Uterus (tissue), 4 donors: Measurements from ENCODE around the gene ZNF84. TPM values are rescaled to one million over a fixed set of nuclear protein-coding genes. Genes with fewer than 3 reads are reported as not detected.

Experiments
- DNase-seq, 2 donors: peaks; one replicate each; pipeline ENCODE4 v3.0.0-alpha.2; 2019 to 2020
- H3K27ac ChIP-seq, 2 donors: fragments of 200-600 bp; sonication (generic); 1 replicate in 1 of 2; 2 replicates in 1 of 2; pipeline ENCODE4 v1.5.1; 2016 to 2018
- H3K27me3 ChIP-seq, 2 donors: fragments of 200-600 bp; sonication (generic); one replicate each; pipeline ENCODE4 v1.5.1; 2018 to 2019; ENCODE audit warnings: control low read depth in 1 of 2
- H3K36me3 ChIP-seq, 2 donors: fragments of 200-600 bp; sonication (generic); one replicate each; pipeline ENCODE4 v1.5.1; 2019; ENCODE audit warnings: control low read depth in 1 of 2
- H3K4me1 ChIP-seq, 2 donors: fragments of 200-600 bp; sonication (generic); one replicate each; pipeline ENCODE4 v1.5.1; 2018 to 2019; ENCODE audit warnings: control low read depth in 1 of 2
- H3K4me3 ChIP-seq, 2 donors: fragments of 200-600 bp; sonication (generic); 1 replicate in 1 of 2; 2 replicates in 1 of 2; pipeline ENCODE4 v1.5.1; 2018 to 2019; ENCODE audit warnings: mild to moderate bottlenecking in 1 of 2
- H3K9me3 ChIP-seq, 2 donors: fragments of 200-600 bp; sonication (generic); one replicate each; pipeline ENCODE4 v1.5.1; 2019; ENCODE audit warnings: control low read depth in 1 of 2
- CTCF ChIP-seq, 4 experiments: fragments of 200-600 bp in 2 of 4; fragments of 450-650 bp in 2 of 4; sonication (generic) in 2 of 4; IDR thresholded peaks; one replicate each; pipeline ENCODE4 v1.5.1; 2016 to 2019; ENCODE audit warnings: antibody characterized with exemption in 4 of 4, mild to moderate bottlenecking in 2 of 4, moderate library complexity in 1 of 4
- POLR2A ChIP-seq, 2 donors: fragments of 450-650 bp; IDR thresholded peaks; one replicate each; pipeline ENCODE4 v1.6.1; 2016; ENCODE audit warnings: antibody characterized with exemption in 2 of 2, mild to moderate bottlenecking in 1 of 2, moderate library complexity in 1 of 2
- intact Hi-C: fragments of 100-400 bp; cut with DNase I; formaldehyde crosslinking; loops from one replicate; pipeline ENCODE4 v1.15.1; 2023; ENCODE audit warnings: low total_unique reads
- total RNA-seq, 4 donors: library from RNA; depleted of rRNA in 3 of 4; stranded (reverse); fragments of >200 nt in 3 of 4; gene quantifications; one replicate each; pipeline versions ENCODE4 v1.1.0 to v1.2.4, GENCODE V29; 2014 to 2023
- donor health status: DM: yes; HTN: yes; CAD: no.

Gene ZNF84
- total RNA-seq: 100 to 1,000 TPM in 1 of 4 donors, 10 to 100 TPM in 3; 29.7 to 452 (median 75.6) TPM

GRCh38 chr12:133037207-133038005, at the start of gene ZNF84:
TSS of gene ZNF84 (plus strand) at chr12:133037509. CDS start at chr12:133041468, 3,959 bp downstream.
- intact Hi-C loops: loop anchor here (5.0 to 10.0 kb wide), 2 partner anchors 45 to 53 kb away; partner anchors contain the start of genes ZNF140 and ZNF26
- peaks cover 0 to 4% of the 10 kb centered on the region in 2 donors for H3K4me1 ChIP-seq
- no peaks in the 10 kb centered on the region for H3K36me3 ChIP-seq
- peak within 1 kb of the TSS; percentile 75 to 95 for H3K27ac ChIP-seq
- H3K27me3 ChIP-seq: no peaks in the 10 kb centered on the region
- DNase-seq: peak; percentile 94 to 95
- H3K9me3 ChIP-seq: peaks cover 0 to 43% of the 10 kb centered on the region in 2 donors
- peak within 1 kb of the TSS; percentile 35 to 83 for H3K4me3 ChIP-seq
- TF ChIP-seq POLR2A (IDR thresholded peaks at IDR 0.05) (peak; percentile 16 to 68), CTCF (IDR thresholded peaks at IDR 0.05) (peak in 1 of 4 experiments; percentile 19)

GRCh38 chr12:132998741-132999140, 38.6 kb upstream of the ZNF84 start:
- Histone ChIP-seq H3K4me1 (no peaks in the 10 kb centered on the region), H3K36me3 (no peaks in the 10 kb centered on the region), H3K27ac (no peak overlapping the region), H3K27me3 (no peaks in the 10 kb centered on the region), H3K9me3 (peaks cover 0 to 91% of the 10 kb centered on the region in 2 donors), H3K4me3 (no peak overlapping the region)
- TF ChIP-seq CTCF (IDR thresholded peaks at IDR 0.05): no peak
- no peak for DNase-seq
- intact Hi-C loops: no loop called here

GRCh38 chr12:133010657-133011297, 26.5 kb upstream of the ZNF84 start:
- Histone ChIP-seq H3K9me3 (peaks cover 0 to 81% of the 10 kb centered on the region in 2 donors), H3K4me3 (no peak overlapping the region), H3K27ac (no peak overlapping the region), H3K27me3 (no peaks in the 10 kb centered on the region), H3K4me1 (no peaks in the 10 kb centered on the region), H3K36me3 (peaks cover 0 to 2% of the 10 kb centered on the region in 2 donors)
- TF ChIP-seq POLR2A (IDR thresholded peaks at IDR 0.05): no peak
- no peak for DNase-seq
- intact Hi-C loops: no loop called here

- no peaks in the 10 kb centered on the region for H3K27me3 ChIP-seq
- TF ChIP-seq CTCF (IDR thresholded peaks at IDR 0.05) (no peak), POLR2A (IDR thresholded peaks at IDR 0.05) (no peak)
- H3K4me1 ChIP-seq: no peaks in the 10 kb centered on the region
- intact Hi-C loops: no loop called here
- no peak overlapping the region for H3K4me3 ChIP-seq
- H3K27ac ChIP-seq: no peak overlapping the region
- peaks cover 0 to 25% of the 10 kb centered on the region in 2 donors for H3K9me3 ChIP-seq
- H3K36me3 ChIP-seq: no peaks in the 10 kb centered on the region
- DNase-seq: no peak
Measured at GRCh38 chr12:133023566-133023965, 13.7 kb upstream of the ZNF84 start.

- intact Hi-C loops: no loop called here
- TF ChIP-seq CTCF (IDR thresholded peaks at IDR 0.05) (no peak), POLR2A (IDR thresholded peaks at IDR 0.05) (no peak)
- H3K27me3 ChIP-seq: no peaks in the 10 kb centered on the region
- no peak overlapping the region for H3K27ac ChIP-seq
- no peak overlapping the region for H3K4me3 ChIP-seq
- no peaks in the 10 kb centered on the region for H3K4me1 ChIP-seq
- H3K36me3 ChIP-seq: no peaks in the 10 kb centered on the region
- no peak for DNase-seq
- peaks cover 0 to 12% of the 10 kb centered on the region in 2 donors for H3K9me3 ChIP-seq
Measured at GRCh38 chr12:133026996-133027395, 10.3 kb upstream of the ZNF84 start.
